GM12878 (cell line): Measurements from ENCODE around the gene AGAP1. TPM values are rescaled to one million over a fixed set of nuclear protein-coding genes. Genes with fewer than 3 reads are reported as not detected.

ENCODE experiments used
- ATAC-seq: fragments of 200-7000 bp; cut with Tn5 transposase; 3 replicates; pipeline ENCODE4 v1.9.1; 2020; ENCODE audit warnings: mild to moderate bottlenecking, moderate library complexity
- BruUV-seq: library from RNA; stranded (reverse); fragments of 400-500 nt; replicated peaks from 2 replicates; lab custom pipeline; 2021; lab: Mats Ljungman, UMichigan
- CTCF ChIA-PET: fragments of 300-600 bp; sonication (Branson Sonifier 250); formaldehyde crosslinking; extraction: SDS; loops from one replicate; lab custom pipeline; 2021; ENCODE audit warnings: inconsistent platforms; lab: Yijun Ruan, JAX
- POLR2A ChIA-PET: fragments of 350-600 bp; formaldehyde crosslinking; extraction: SDS; loops from one replicate; lab custom pipeline; 2021; ENCODE audit warnings: inconsistent platforms; lab: Charles Lee
- RAD21 ChIA-PET: fragments of 300-600 bp; sonication (Branson Sonifier 250); formaldehyde crosslinking; loops from one replicate; lab custom pipeline; 2023; ENCODE audit warnings: antibody characterized with exemption; ENCODE audit not compliant: unreplicated experiment; lab: Charles Lee
- SMC1A ChIA-PET: fragments of 300-600 bp; sonication (Branson Sonifier 250); formaldehyde crosslinking; loops from one replicate; lab custom pipeline; 2023; ENCODE audit not compliant: unreplicated experiment, uncharacterized antibody; lab: Charles Lee
- DNase-seq: peaks from one replicate; pipeline ENCODE4 v3.0.0-alpha.2; 2011; ENCODE audit warnings: low read depth, low spot score
- FAIRE-seq: peaks from 3 replicates; lab custom pipeline; 2011; peaks lifted over from hg19 to GRCh38; lab: Jason Lieb, UNC
- H2AFZ ChIP-seq: 2 replicates; pipeline ENCODE4 v1.6.0; 2011; ENCODE audit warnings: low read depth, low read length, control low read depth; ENCODE audit not compliant: control insufficient read depth
- H3K27ac ChIP-seq: 2 replicates; pipeline ENCODE4 v1.5.1; 2011; ENCODE audit warnings: control low read depth; ENCODE audit not compliant: control insufficient read depth, insufficient read depth
- H3K27me3 ChIP-seq, 2 experiments: replicated peaks in 1 of 2; 2 replicates each; pipeline versions ENCODE4 v1.6.0 to v1.6.1; 2011; ENCODE audit warnings: low read length in 1 of 2; ENCODE audit not compliant: control insufficient read depth in 2 of 2, insufficient read depth in 2 of 2
- H3K36me3 ChIP-seq, 2 experiments: 2 replicates each; pipeline ENCODE4 v1.5.1; 2011; ENCODE audit warnings: low read length in 1 of 2; ENCODE audit not compliant: control insufficient read depth in 2 of 2, insufficient read depth in 2 of 2
- H3K4me1 ChIP-seq: 2 replicates; pipeline ENCODE4 v1.6.1; 2011; ENCODE audit warnings: mild to moderate bottlenecking, low read length, moderate library complexity, mixed read lengths; ENCODE audit not compliant: control insufficient read depth, insufficient read depth
- H3K4me2 ChIP-seq: 2 replicates; pipeline ENCODE4 v1.6.0; 2011; ENCODE audit warnings: control low read depth; ENCODE audit not compliant: control insufficient read depth, insufficient read depth
- H3K4me3 ChIP-seq: fragments of 200-600 bp; sonication (generic); 2 replicates; pipeline ENCODE4 v1.5.1; 2016
- H3K79me2 ChIP-seq: 2 replicates; pipeline ENCODE4 v1.6.0; 2011; ENCODE audit warnings: low read length; ENCODE audit not compliant: control insufficient read depth, insufficient read depth
- H3K9ac ChIP-seq: 2 replicates; pipeline ENCODE4 v1.8.0; 2011; ENCODE audit warnings: low read length, control low read depth, mixed read lengths; ENCODE audit not compliant: control insufficient read depth, insufficient read depth
- H3K9me3 ChIP-seq: replicated peaks from 3 replicates; pipeline ENCODE4 v1.5.1; 2011; ENCODE audit warnings: mild to moderate bottlenecking, low read length; ENCODE audit not compliant: control insufficient read depth, insufficient read depth
- H4K20me1 ChIP-seq: 2 replicates; pipeline ENCODE4 v1.6.0; 2011; ENCODE audit not compliant: control insufficient read depth, insufficient read depth
- BHLHE40 ChIP-seq, 2 experiments: fragments of 450-650 bp in 1 of 2; IDR thresholded peaks; 2 replicates each; pipeline ENCODE4 v1.6.1; 2011 to 2017; ENCODE audit warnings: low read depth in 2 of 2, borderline replicate concordance in 1 of 2, improper control_type of control experiment in 1 of 2, low read length in 1 of 2, mild to moderate bottlenecking in 1 of 2
- CHD1 ChIP-seq: IDR thresholded peaks from 2 replicates; pipeline ENCODE4 v1.6.1; 2012; ENCODE audit warnings: low read depth, low read length, improper control_type of control experiment
- KAT2A ChIP-seq: conservative IDR thresholded peaks from 2 replicates; pipeline ENCODE4 v1.6.1; 2011; ENCODE audit warnings: low read depth, low read length; ENCODE audit not compliant: control insufficient read depth
- MEF2B ChIP-seq: fragments of 450-650 bp; IDR thresholded peaks from 2 replicates; pipeline ENCODE4 v1.6.1; 2018; ENCODE audit warnings: mild to moderate bottlenecking, moderate library complexity; ENCODE audit not compliant: partially characterized antibody, poor library complexity, severe bottlenecking
- NFYB ChIP-seq: IDR thresholded peaks from 2 replicates; pipeline ENCODE4 v1.6.1; 2011; ENCODE audit warnings: low read depth, mild to moderate bottlenecking, low read length, improper control_type of control experiment, moderate library complexity; ENCODE audit not compliant: insufficient read depth
- SMAD5 ChIP-seq: IDR thresholded peaks from 2 replicates; pipeline ENCODE4 v1.6.1; 2016; ENCODE audit warnings: antibody characterized with exemption, low read depth
- SMARCA5 ChIP-seq: fragments of 450-650 bp; IDR thresholded peaks from 2 replicates; pipeline ENCODE4 v1.6.1; 2017; ENCODE audit warnings: mild to moderate bottlenecking
- WGBS: methylation state at CpG from one replicate; pipeline ENCODE4 v1.1.6; 2016; ENCODE audit warnings: low lambda C conversion rate; ENCODE audit not compliant: insufficient replicate concordance, insufficient coverage; ENCODE audit errors: missing lambda C conversion rate; 5-methylcytosine and 5-hydroxymethylcytosine counted together
- in situ Hi-C: fragments of 300-500 bp; cut with MboI; formaldehyde crosslinking; loops from 9 replicates; pipeline ENCODE4 v1.14.3; 2018; ENCODE audit warnings: mixed read lengths
- intact Hi-C: fragments of 100-400 bp; cut with micrococcal nuclease; formaldehyde crosslinking; loops from one replicate; pipeline ENCODE4 v1.14.2; 2022; ENCODE audit not compliant: unreplicated experiment
- polyA plus RNA-seq, 11 experiments: library from polyadenylated mRNA; depleted of rRNA in 4 of 11; unstranded in 6 of 11; stranded (reverse) in 5 of 11; fragments of >200 nt; fragmentation: Nextera tagmentation in 4 of 11; fragmentation: Illumina TruSeq in 1 of 11; extraction: Ambion mirVana in 4 of 11; extraction: Trizol in 1 of 11; gene quantifications; 1 replicate in 1 of 11; 2 replicates in 10 of 11; pipeline versions ENCODE4 v1.2.1 to v1.2.3, GENCODE V29; 2011 to 2016; ENCODE audit warnings: inconsistent platforms in 2 of 11, missing spikeins in 2 of 11, low read depth in 1 of 11
- total RNA-seq, 4 experiments: library from RNA; depleted of rRNA in 3 of 4; stranded (reverse); fragments of >200 nt in 3 of 4; fragmentation: Illumina TruSeq in 1 of 4; extraction: Trizol in 1 of 4; gene quantifications; 2 replicates each; pipeline versions ENCODE4 v1.2.1 to v1.2.3, GENCODE V29; 2013 to 2021
- TF ChIP-seq, protein P1 (sequence below): IDR thresholded peaks from 2 replicates; pipeline ENCODE4 v1.6.1; 2011; ENCODE audit warnings: mild to moderate bottlenecking, low read depth, low read length, moderate library complexity; ENCODE audit not compliant: insufficient replicate concordance
- TF ChIP-seq, protein P2 (sequence below): IDR thresholded peaks from 2 replicates; pipeline ENCODE4 v1.6.1; 2012; ENCODE audit warnings: low read depth, low read length, improper control_type of control experiment
- TF ChIP-seq, protein P3 (sequence below): IDR thresholded peaks from 2 replicates; pipeline ENCODE4 v1.6.1; 2012; ENCODE audit warnings: low read depth, low read length, improper control_type of control experiment
- TF ChIP-seq, protein P4 (sequence below): fragments of 450-650 bp; IDR thresholded peaks from 2 replicates; pipeline ENCODE4 v1.6.1; 2018; ENCODE audit warnings: borderline replicate concordance, mild to moderate bottlenecking; ENCODE audit not compliant: partially characterized antibody
- TF ChIP-seq, protein P5 (sequence below): fragments of 150-350 bp; IDR thresholded peaks from 2 replicates; pipeline ENCODE4 v1.6.1; 2016; ENCODE audit warnings: low read depth, low read length

Gene AGAP1
- total and polyA plus RNA-seq, 10 of the 15 experiments (the other 5 are each of a cell fraction or from before 2014, with no cell fraction given): 0.05 to 0.15 (median 0.06) TPM; not detected in 7

DNA sequence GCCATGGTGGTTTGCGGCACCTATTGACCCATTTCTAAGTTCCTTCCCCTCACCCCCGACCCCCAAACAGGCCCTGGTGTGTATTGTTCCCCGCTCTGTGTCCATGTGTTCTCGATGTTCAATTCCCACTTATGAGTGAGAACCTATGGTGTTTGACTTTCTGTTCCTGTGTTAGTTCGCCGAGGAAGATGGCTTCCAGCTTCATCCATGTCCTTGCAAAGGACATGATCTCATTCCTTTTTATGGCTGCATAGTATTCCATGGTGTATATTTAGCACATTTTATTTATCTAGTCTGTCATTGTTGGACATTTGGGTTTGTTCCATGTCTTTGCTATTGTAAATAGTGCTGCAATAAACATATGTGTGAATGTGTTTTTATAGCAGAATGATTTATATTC lies 490.7 kb downstream of the AGAP1 start:
- Histone ChIP-seq H4K20me1 (no peaks in the 10 kb centered on the region), H2AFZ (no peak overlapping the region), H3K27me3 (no peaks in the 10 kb centered on the region), H3K9ac (no peak overlapping the region), H3K4me2 (no peak overlapping the region), H3K27ac (no peak overlapping the region), H3K9me3 (no peaks in the 10 kb centered on the region), H3K79me2 (no peaks in the 10 kb centered on the region), H3K36me3 (no peaks in the 10 kb centered on the region), H3K4me3 (no peak overlapping the region), H3K4me1 (no peaks in the 10 kb centered on the region)
- BruUV-seq: no TSS peak
- 28% methylated on average over 5 of the region's 6 CpGs for WGBS
- CTCF ChIA-PET: no interaction called here
- RAD21 ChIA-PET: no interaction called here
- POLR2A ChIA-PET: no interaction called here
- no peak for FAIRE-seq
- intact Hi-C loops (no loop called here), in situ Hi-C loops (no loop called here)
- ATAC-seq: no peak
- SMC1A ChIA-PET: no interaction called here
- TF ChIP-seq NFYB: no peak
- TF ChIP-seq SMAD5: no peak
- TF ChIP-seq, protein P1, sequence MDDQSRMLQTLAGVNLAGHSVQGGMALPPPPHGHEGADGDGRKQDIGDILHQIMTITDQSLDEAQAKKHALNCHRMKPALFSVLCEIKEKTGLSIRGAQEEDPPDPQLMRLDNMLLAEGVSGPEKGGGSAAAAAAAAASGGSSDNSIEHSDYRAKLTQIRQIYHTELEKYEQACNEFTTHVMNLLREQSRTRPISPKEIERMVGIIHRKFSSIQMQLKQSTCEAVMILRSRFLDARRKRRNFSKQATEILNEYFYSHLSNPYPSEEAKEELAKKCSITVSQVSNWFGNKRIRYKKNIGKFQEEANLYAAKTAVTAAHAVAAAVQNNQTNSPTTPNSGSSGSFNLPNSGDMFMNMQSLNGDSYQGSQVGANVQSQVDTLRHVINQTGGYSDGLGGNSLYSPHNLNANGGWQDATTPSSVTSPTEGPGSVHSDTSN: no peak
- no peak for TF ChIP-seq BHLHE40 (IDR thresholded peaks at IDR 0.05; ENCODE audit: borderline replicate concordance in 1 of 2, low read depth in 2 of 2, low read length in 1 of 2)
- TF ChIP-seq, protein P2, sequence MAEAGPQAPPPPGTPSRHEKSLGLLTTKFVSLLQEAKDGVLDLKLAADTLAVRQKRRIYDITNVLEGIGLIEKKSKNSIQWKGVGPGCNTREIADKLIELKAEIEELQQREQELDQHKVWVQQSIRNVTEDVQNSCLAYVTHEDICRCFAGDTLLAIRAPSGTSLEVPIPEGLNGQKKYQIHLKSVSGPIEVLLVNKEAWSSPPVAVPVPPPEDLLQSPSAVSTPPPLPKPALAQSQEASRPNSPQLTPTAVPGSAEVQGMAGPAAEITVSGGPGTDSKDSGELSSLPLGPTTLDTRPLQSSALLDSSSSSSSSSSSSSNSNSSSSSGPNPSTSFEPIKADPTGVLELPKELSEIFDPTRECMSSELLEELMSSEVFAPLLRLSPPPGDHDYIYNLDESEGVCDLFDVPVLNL: no peak
- TF ChIP-seq, protein P3, sequence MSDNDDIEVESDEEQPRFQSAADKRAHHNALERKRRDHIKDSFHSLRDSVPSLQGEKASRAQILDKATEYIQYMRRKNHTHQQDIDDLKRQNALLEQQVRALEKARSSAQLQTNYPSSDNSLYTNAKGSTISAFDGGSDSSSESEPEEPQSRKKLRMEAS: no peak
- no peak for TF ChIP-seq CHD1
- TF ChIP-seq, protein P4, sequence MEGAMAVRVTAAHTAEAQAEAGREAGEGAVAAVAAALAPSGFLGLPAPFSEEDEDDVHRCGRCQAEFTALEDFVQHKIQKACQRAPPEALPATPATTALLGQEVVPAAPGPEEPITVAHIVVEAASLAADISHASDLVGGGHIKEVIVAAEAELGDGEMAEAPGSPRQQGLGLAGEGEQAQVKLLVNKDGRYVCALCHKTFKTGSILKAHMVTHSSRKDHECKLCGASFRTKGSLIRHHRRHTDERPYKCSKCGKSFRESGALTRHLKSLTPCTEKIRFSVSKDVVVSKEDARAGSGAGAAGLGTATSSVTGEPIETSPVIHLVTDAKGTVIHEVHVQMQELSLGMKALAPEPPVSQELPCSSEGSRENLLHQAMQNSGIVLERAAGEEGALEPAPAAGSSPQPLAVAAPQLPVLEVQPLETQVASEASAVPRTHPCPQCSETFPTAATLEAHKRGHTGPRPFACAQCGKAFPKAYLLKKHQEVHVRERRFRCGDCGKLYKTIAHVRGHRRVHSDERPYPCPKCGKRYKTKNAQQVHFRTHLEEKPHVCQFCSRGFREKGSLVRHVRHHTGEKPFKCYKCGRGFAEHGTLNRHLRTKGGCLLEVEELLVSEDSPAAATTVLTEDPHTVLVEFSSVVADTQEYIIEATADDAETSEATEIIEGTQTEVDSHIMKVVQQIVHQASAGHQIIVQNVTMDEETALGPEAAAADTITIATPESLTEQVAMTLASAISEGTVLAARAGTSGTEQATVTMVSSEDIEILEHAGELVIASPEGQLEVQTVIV: no peak
- TF ChIP-seq, protein P5, sequence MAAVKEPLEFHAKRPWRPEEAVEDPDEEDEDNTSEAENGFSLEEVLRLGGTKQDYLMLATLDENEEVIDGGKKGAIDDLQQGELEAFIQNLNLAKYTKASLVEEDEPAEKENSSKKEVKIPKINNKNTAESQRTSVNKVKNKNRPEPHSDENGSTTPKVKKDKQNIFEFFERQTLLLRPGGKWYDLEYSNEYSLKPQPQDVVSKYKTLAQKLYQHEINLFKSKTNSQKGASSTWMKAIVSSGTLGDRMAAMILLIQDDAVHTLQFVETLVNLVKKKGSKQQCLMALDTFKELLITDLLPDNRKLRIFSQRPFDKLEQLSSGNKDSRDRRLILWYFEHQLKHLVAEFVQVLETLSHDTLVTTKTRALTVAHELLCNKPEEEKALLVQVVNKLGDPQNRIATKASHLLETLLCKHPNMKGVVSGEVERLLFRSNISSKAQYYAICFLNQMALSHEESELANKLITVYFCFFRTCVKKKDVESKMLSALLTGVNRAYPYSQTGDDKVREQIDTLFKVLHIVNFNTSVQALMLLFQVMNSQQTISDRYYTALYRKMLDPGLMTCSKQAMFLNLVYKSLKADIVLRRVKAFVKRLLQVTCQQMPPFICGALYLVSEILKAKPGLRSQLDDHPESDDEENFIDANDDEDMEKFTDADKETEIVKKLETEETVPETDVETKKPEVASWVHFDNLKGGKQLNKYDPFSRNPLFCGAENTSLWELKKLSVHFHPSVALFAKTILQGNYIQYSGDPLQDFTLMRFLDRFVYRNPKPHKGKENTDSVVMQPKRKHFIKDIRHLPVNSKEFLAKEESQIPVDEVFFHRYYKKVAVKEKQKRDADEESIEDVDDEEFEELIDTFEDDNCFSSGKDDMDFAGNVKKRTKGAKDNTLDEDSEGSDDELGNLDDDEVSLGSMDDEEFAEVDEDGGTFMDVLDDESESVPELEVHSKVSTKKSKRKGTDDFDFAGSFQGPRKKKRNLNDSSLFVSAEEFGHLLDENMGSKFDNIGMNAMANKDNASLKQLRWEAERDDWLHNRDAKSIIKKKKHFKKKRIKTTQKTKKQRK: no peak
- no peak for TF ChIP-seq SMARCA5
- TF ChIP-seq MEF2B: no peak
- no peak for TF ChIP-seq KAT2A
- DNase-seq: no peak
